ENCODE measurements around the gene ZNF575. TPM values are rescaled to one million over a fixed set of nuclear protein-coding genes. Genes with fewer than 3 reads are reported as not detected.

Gene ZNF575
- polyA plus RNA-seq, 3 donors: 0.25 to 0.79 (median 0.29) TPM

GRCh38 chr19:43495082-43495481 is 37.9 kb upstream of the ZNF575 start:
- Histone ChIP-seq H3K79me2 (ENCODE audit: insufficient read depth, low read length) (no peaks in the 10 kb centered on the region), H3K9ac (ENCODE audit: insufficient read depth, low read length, poor library complexity, severe bottlenecking) (no peak overlapping the region), H4K20me1 (ENCODE audit: insufficient read depth, low read length) (no peaks in the 10 kb centered on the region), H2AFZ (ENCODE audit: insufficient read depth, low read depth, low read length, poor library complexity, severe bottlenecking) (no peak overlapping the region), H3K4me3 (replicated peaks in 1 of 3; ENCODE audit: low read depth in 2 of 3, low read length in 3 of 3) (no peak overlapping the region), H3K36me3 (replicated peaks in 1 of 2; ENCODE audit: control insufficient read depth in 1 of 2, insufficient read depth in 2 of 2, low read length in 2 of 2) (peaks cover 24 to 34% of the 10 kb centered on the region in 2 donors), H3K4me1 (ENCODE audit: control insufficient read depth in 1 of 2, insufficient read depth in 2 of 2, low read length in 2 of 2) (no peaks in the 10 kb centered on the region), H3K4me2 (replicated peaks; ENCODE audit: extremely low read depth, low read length, poor library complexity, severe bottlenecking) (no peak overlapping the region), H3K27me3 (ENCODE audit: control insufficient read depth in 2 of 2, insufficient read depth in 2 of 2, low read length in 2 of 2) (no peaks in the 10 kb centered on the region), H3K27ac (ENCODE audit: low read depth in 1 of 2, low read length in 2 of 2) (no peak overlapping the region), H3K9me3 (replicated peaks in 1 of 2; ENCODE audit: control insufficient read depth in 1 of 2, insufficient read depth in 1 of 2, low read length in 2 of 2) (no peaks in the 10 kb centered on the region)
- no peak overlapping the region for H3K27ac Mint-ChIP-seq
- peaks cover 3% of the 10 kb centered on the region for H3K4me1 Mint-ChIP-seq
- H3K9me3 Mint-ChIP-seq: no peaks in the 10 kb centered on the region
- peaks cover 27 to 60% of the 10 kb centered on the region in 2 donors for H3K36me3 Mint-ChIP-seq
- TF ChIP-seq CTCF (IDR thresholded peaks at IDR 0.05): no peak
- H3K27me3 Mint-ChIP-seq (ENCODE audit: low read depth in 3 of 3): peaks cover 0 to 3% (median 0%) of the 10 kb centered on the region in 3 donors
- intact Hi-C loops (cut with micrococcal nuclease): no loop called here
- H3K4me3 Mint-ChIP-seq: no peak overlapping the region
- WGBS (ENCODE audit: insufficient coverage): 90% methylated on average over 7 of the region's 8 CpGs
- no peak for DNase-seq

- no peak for TF ChIP-seq CTCF (IDR thresholded peaks at IDR 0.05)
- no peak overlapping the region for H3K27ac Mint-ChIP-seq
- H3K4me3 Mint-ChIP-seq: no peak overlapping the region
These were observed 36.0 kb upstream of the ZNF575 start for GRCh38 chr19:43496960-43497359.

More at GRCh38 chr19:43496960-43497359, 36.0 kb upstream of the ZNF575 start:
- no peaks in the 10 kb centered on the region for H3K9me3 Mint-ChIP-seq
- no peaks in the 10 kb centered on the region for H3K4me1 ChIP-seq (ENCODE audit: control insufficient read depth in 1 of 2, insufficient read depth in 2 of 2, low read length in 2 of 2)
- H3K27me3 ChIP-seq (ENCODE audit: control insufficient read depth in 2 of 2, insufficient read depth in 2 of 2, low read length in 2 of 2): no peaks in the 10 kb centered on the region
- H3K27me3 Mint-ChIP-seq (ENCODE audit: low read depth in 3 of 3): peaks cover 0 to 3% (median 1%) of the 10 kb centered on the region in 3 donors
- H4K20me1 ChIP-seq (ENCODE audit: insufficient read depth, low read length): no peaks in the 10 kb centered on the region
- 88% methylated on average over 7 of the region's 7 CpGs for WGBS (ENCODE audit: insufficient coverage)
- peaks cover 3% of the 10 kb centered on the region for H3K4me1 Mint-ChIP-seq
- peaks cover 28 to 74% of the 10 kb centered on the region in 2 donors for H3K36me3 Mint-ChIP-seq
- no peaks in the 10 kb centered on the region for H3K79me2 ChIP-seq (ENCODE audit: insufficient read depth, low read length)
- H3K4me3 ChIP-seq (replicated peaks in 1 of 3; ENCODE audit: low read depth in 2 of 3, low read length in 3 of 3): no peak overlapping the region
- no peaks in the 10 kb centered on the region for H3K9me3 ChIP-seq (replicated peaks in 1 of 2; ENCODE audit: control insufficient read depth in 1 of 2, insufficient read depth in 1 of 2, low read length in 2 of 2)
- H3K4me2 ChIP-seq (replicated peaks; ENCODE audit: extremely low read depth, low read length, poor library complexity, severe bottlenecking): no peak overlapping the region
- no peak for DNase-seq
- H3K36me3 ChIP-seq (replicated peaks in 1 of 2; ENCODE audit: control insufficient read depth in 1 of 2, insufficient read depth in 2 of 2, low read length in 2 of 2): peaks cover 24 to 34% of the 10 kb centered on the region in 2 donors
- H3K9ac ChIP-seq (ENCODE audit: insufficient read depth, low read length, poor library complexity, severe bottlenecking): no peak overlapping the region
- intact Hi-C loops (cut with micrococcal nuclease): no loop called here
- H3K27ac ChIP-seq (ENCODE audit: low read depth in 1 of 2, low read length in 2 of 2): no peak overlapping the region
- no peak overlapping the region for H2AFZ ChIP-seq (ENCODE audit: insufficient read depth, low read depth, low read length, poor library complexity, severe bottlenecking)
